Measurements from ENCODE around the gene CYRIA.

- TF ChIP-seq CTCF (IDR thresholded peaks at IDR 0.05) (no peak), POLR2A (IDR thresholded peaks at IDR 0.05) (no peak), POLR2AphosphoS5 (IDR thresholded peaks at IDR 0.05) (no peak)
Measured at GRCh38 chr2:16624436-16624780, 41.2 kb downstream of the CYRIA start.

Measured in stomach (tissue), 4 donors.